Measurements from ENCODE around the gene TLR6. TPM values are rescaled to one million over a fixed set of nuclear protein-coding genes. Genes with fewer than 3 reads are reported as not detected.
A peak's percentile ranks its signal among the peaks of the same experiment; 100 is the strongest.

The TLR6 gene
- total and polyA plus RNA-seq, 7 experiments from 2014 or later: 1.00 to 8.8 (median 1.9) TPM; not detected in 2

GRCh38 chr4:38869511-38869910 lies 12.9 kb upstream of the TLR6 start:
- no peaks in the 10 kb centered on the region for H3K36me3 ChIP-seq (ENCODE audit: control insufficient read depth in 2 of 3, insufficient read depth in 3 of 3, low read length in 3 of 3)
- no peaks in the 10 kb centered on the region for H3K4me1 ChIP-seq (ENCODE audit: control insufficient read depth in 2 of 2, insufficient read depth in 2 of 2, low read length in 2 of 2)
- ATAC-seq: no peak
- H3K36me3 Mint-ChIP-seq: no peaks in the 10 kb centered on the region
- H3K27me3 Mint-ChIP-seq: peaks cover 0 to 25% (median 16%) of the 10 kb centered on the region in 5 donors
- no peak for DNase-seq
- H3K27me3 ChIP-seq (ENCODE audit: control insufficient read depth in 2 of 2, insufficient read depth in 2 of 2, low read length in 2 of 2): no peaks in the 10 kb centered on the region
- ChIA-PET POLR2A (no interaction called here), CTCF (interaction anchor here (0.6 kb wide), 1 partner anchor 747 kb away, joined by 3 read pairs; no protein-coding TSS in a partner anchor)
- H3K4me3 Mint-ChIP-seq: peak overlapping the region in 2 of 10 donors; percentile 9 to 66
- H3K9me3 ChIP-seq (ENCODE audit: control insufficient read depth in 2 of 3, low read length in 3 of 3): no peaks in the 10 kb centered on the region
- no peak overlapping the region for H3K4me3 ChIP-seq (ENCODE audit: low read length)
- H3K27ac Mint-ChIP-seq: no peak overlapping the region
- intact Hi-C loops (cut with micrococcal nuclease): no loop called here
- H3K4me1 Mint-ChIP-seq: peaks cover 5 to 24% (median 20%) of the 10 kb centered on the region in 7 donors
- peaks cover 0 to 5% (median 0%) of the 10 kb centered on the region in 11 donors for H3K9me3 Mint-ChIP-seq
- no peak overlapping the region for H3K27ac ChIP-seq (ENCODE audit: low read depth, low read length)

DNA sequence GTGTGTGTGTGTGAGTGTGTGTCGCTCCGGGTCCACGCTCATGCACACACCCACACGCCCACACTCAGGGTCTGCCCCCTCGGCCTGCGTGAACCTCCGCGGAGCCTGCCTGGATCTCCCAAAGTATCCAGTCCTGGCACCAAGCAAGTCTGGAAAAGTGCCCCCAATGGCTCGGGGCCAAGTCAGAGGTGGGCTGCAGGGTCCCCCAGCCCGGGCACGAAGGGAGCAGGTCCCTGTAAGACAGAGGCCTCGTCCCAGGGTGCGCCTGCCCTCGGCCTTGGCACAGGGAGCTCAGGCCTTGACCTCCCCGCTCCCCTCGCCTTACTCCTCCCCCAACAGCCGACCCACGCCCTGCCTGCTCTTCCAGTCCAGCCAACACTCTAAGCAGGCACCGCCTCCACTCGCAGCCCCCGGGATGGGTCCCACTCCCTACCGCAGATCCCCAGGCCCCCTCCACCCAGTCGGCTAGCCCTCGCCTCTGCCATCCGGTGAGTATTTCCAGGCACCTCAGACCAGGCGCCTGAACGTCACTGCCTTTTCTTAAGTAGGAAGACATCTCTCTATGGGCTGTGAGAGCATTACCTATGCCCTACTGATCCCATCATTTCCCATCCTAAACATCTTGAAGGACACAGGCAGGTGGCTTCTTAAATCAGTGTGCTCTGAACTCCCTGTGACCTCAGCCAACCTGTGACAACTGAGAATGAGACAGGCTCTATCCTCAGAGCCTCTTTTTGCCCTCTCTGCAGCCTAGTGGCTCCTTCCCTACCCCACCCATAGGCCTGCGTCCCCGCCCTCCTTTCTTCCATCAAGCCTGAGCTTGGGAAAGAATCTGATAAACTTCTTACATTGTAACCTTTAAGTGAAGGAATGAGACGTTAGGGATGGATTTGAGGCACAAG lies 11.7 kb upstream of the TLR6 start:
- ATAC-seq: no peak
- no peak overlapping the region for H3K27ac ChIP-seq (ENCODE audit: low read depth, low read length)
- ChIA-PET CTCF (no interaction called here), POLR2A (no interaction called here)
- H3K4me3 Mint-ChIP-seq: peak overlapping the region; percentile 58 to 88 (median 76)
- intact Hi-C loops (cut with micrococcal nuclease): no loop called here
- H3K4me1 ChIP-seq (ENCODE audit: control insufficient read depth in 2 of 2, insufficient read depth in 2 of 2, low read length in 2 of 2): no peaks in the 10 kb centered on the region
- H3K9me3 Mint-ChIP-seq: peaks cover 0 to 5% (median 0%) of the 10 kb centered on the region in 11 donors
- peaks cover 0 to 25% (median 17%) of the 10 kb centered on the region in 5 donors for H3K27me3 Mint-ChIP-seq
- no peaks in the 10 kb centered on the region for H3K36me3 ChIP-seq (ENCODE audit: control insufficient read depth in 2 of 3, insufficient read depth in 3 of 3, low read length in 3 of 3)
- no peaks in the 10 kb centered on the region for H3K27me3 ChIP-seq (ENCODE audit: control insufficient read depth in 2 of 2, insufficient read depth in 2 of 2, low read length in 2 of 2)
- no peak overlapping the region for H3K4me3 ChIP-seq (ENCODE audit: low read length)
- DNase-seq: no peak
- H3K27ac Mint-ChIP-seq: peak overlapping the region in 4 of 9 donors; percentile 8 to 67 (median 23)
- H3K36me3 Mint-ChIP-seq: peaks cover 0 to 2% (median 0%) of the 10 kb centered on the region in 5 donors
- no peaks in the 10 kb centered on the region for H3K9me3 ChIP-seq (ENCODE audit: control insufficient read depth in 2 of 3, low read length in 3 of 3)
- H3K4me1 Mint-ChIP-seq: peaks cover 7 to 24% (median 20%) of the 10 kb centered on the region in 7 donors

DNA sequence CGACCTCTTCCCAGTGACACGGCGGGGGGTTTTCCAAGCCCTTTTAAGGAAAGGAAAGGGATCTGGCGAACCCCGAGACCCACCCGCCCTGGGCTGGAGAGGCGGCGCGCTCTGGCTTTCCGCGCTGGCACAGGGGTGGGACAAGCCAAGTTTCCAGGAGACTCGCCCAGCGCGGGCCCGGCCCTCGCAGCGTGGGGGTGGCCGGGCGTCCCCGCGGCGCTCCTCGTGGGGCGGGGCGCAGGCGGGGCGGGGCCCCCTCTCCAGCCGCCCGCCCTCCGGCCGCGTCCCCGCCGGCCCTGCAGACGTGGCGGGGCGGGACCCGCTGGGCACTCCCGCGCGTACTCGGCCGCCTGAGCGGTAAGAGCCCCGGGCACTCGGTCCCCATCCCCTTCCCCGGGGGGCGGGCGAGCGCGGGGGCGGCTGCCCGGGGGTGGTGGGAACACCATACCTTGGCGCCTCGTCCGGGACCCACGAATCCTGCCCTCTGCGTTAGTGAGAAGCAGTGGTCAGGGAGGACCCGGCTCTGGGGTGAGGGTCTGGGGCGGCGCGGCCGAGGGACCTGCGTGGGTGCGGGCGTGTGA lies 11.0 kb upstream of the TLR6 start, which contains the start of gene FAM114A1:
Gene FAM114A1 (plus strand): TSS at position 329 of the 581 bp plus-strand sequence. CDS start 10,273 bp downstream, outside the sequence.
- Mint-ChIP-seq H3K36me3 (peaks cover 0 to 2% (median 0%) of the 10 kb centered on the region in 5 donors), H3K27ac (peak within 1 kb of the TSS in 4 of 9 donors; percentile 8 to 67 (median 30)), H3K4me1 (peaks cover 11 to 24% (median 21%) of the 10 kb centered on the region in 7 donors), H3K9me3 (peaks cover 0 to 5% (median 0%) of the 10 kb centered on the region in 11 donors), H3K4me3 (peak within 1 kb of the TSS; percentile 68 to 88 (median 81)), H3K27me3 (peaks cover 0 to 25% (median 17%) of the 10 kb centered on the region in 5 donors)
- Histone ChIP-seq H3K36me3 (ENCODE audit: control insufficient read depth in 2 of 3, insufficient read depth in 3 of 3, low read length in 3 of 3) (no peaks in the 10 kb centered on the region), H3K27ac (ENCODE audit: low read depth, low read length) (no peak within 1 kb of the TSS), H3K4me3 (ENCODE audit: low read length) (peak within 1 kb of the TSS; percentile 14), H3K9me3 (ENCODE audit: control insufficient read depth in 2 of 3, low read length in 3 of 3) (no peaks in the 10 kb centered on the region), H3K27me3 (ENCODE audit: control insufficient read depth in 2 of 2, insufficient read depth in 2 of 2, low read length in 2 of 2) (no peaks in the 10 kb centered on the region), H3K4me1 (ENCODE audit: control insufficient read depth in 2 of 2, insufficient read depth in 2 of 2, low read length in 2 of 2) (no peaks in the 10 kb centered on the region)
- DNase-seq (peak in 3 of 9 donors; percentile 10 to 61 (median 31)), ATAC-seq (peak; percentile 91)
- ChIA-PET CTCF (no interaction called here), POLR2A (no interaction called here)
- intact Hi-C loops (cut with micrococcal nuclease): no loop called here

DNA sequence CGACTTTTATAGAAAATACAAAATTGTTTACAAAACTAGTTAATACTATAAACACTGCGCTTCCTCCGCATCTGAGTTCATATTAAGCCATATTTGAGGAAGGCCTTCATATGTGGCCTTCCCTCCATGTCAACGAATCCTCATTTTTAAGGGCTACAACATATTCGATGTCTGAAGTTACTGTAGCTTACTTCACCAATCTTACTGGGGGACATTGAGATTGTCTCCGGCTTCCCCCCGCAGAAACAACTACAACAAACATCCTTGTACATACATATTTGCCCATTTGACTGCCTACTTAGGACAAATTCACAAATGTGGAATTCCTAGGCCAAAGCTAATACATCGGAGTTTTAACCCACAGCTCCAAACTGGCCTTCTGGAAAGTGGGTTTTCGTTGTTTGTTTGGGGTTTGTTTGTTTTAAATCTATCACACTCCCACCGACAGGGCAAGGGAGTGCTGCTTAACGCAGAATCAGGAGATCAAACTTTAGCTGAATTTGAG lies 10.4 kb upstream of the TLR6 start:
- Mint-ChIP-seq H3K4me1 (peaks cover 11 to 24% (median 22%) of the 10 kb centered on the region in 7 donors), H3K9me3 (peaks cover 0 to 5% (median 0%) of the 10 kb centered on the region in 11 donors), H3K27ac (peak overlapping the region in 1 of 9 donors; percentile 40), H3K36me3 (peaks cover 0 to 2% (median 0%) of the 10 kb centered on the region in 5 donors), H3K27me3 (peaks cover 0 to 25% (median 17%) of the 10 kb centered on the region in 5 donors), H3K4me3 (peak overlapping the region; percentile 68 to 83 (median 76))
- no peaks in the 10 kb centered on the region for H3K9me3 ChIP-seq (ENCODE audit: control insufficient read depth in 2 of 3, low read length in 3 of 3)
- intact Hi-C loops (cut with micrococcal nuclease): no loop called here
- no peaks in the 10 kb centered on the region for H3K4me1 ChIP-seq (ENCODE audit: control insufficient read depth in 2 of 2, insufficient read depth in 2 of 2, low read length in 2 of 2)
- DNase-seq: no peak
- H3K4me3 ChIP-seq (ENCODE audit: low read length): peak overlapping the region; percentile 14
- CTCF ChIA-PET: no interaction called here
- no peak overlapping the region for H3K27ac ChIP-seq (ENCODE audit: low read depth, low read length)
- no peaks in the 10 kb centered on the region for H3K27me3 ChIP-seq (ENCODE audit: control insufficient read depth in 2 of 2, insufficient read depth in 2 of 2, low read length in 2 of 2)
- H3K36me3 ChIP-seq (ENCODE audit: control insufficient read depth in 2 of 3, insufficient read depth in 3 of 3, low read length in 3 of 3): no peaks in the 10 kb centered on the region
- ATAC-seq: no peak
- POLR2A ChIA-PET: no interaction called here

DNA sequence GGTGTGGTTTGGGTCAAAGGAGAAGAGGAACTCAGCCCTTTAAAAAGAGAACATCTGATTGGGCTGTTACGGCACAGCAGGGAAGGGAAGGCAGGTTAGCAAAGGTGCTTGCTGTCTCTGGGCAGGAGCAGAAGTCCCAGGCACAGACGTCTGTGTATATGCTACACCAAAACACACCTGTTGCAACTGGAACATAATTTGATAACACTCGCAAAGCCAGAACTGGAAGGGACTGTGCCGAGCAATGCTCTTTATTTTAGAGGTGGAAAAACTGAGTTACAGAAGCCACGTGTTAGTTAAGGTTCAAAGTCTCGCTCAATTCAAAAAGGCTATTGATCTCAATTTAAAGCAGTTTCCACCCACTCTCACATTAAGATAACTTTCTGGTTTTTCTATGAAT lies 8.8 kb upstream of the TLR6 start:
- H3K4me3 ChIP-seq (ENCODE audit: low read length): no peak overlapping the region
- ChIA-PET CTCF (interaction anchor here (0.7 to 1.4 kb wide), 2 partner anchors 106 to 810 kb away, joined by 4 to 5 read pairs; no protein-coding TSS in a partner anchor), POLR2A (no interaction called here)
- ATAC-seq (no peak), DNase-seq (no peak)
- Mint-ChIP-seq H3K9me3 (peaks cover 0 to 7% (median 0%) of the 10 kb centered on the region in 11 donors), H3K4me3 (peak overlapping the region in 7 of 10 donors; percentile 1 to 55 (median 17)), H3K27ac (peak overlapping the region in 3 of 9 donors; percentile 12 to 43 (median 23)), H3K36me3 (peaks cover 0 to 2% (median 0%) of the 10 kb centered on the region in 5 donors), H3K4me1 (peaks cover 18 to 38% (median 31%) of the 10 kb centered on the region in 7 donors), H3K27me3 (peaks cover 0 to 34% (median 17%) of the 10 kb centered on the region in 5 donors)
- no peak overlapping the region for H3K27ac ChIP-seq (ENCODE audit: low read depth, low read length)
- H3K4me1 ChIP-seq (ENCODE audit: control insufficient read depth in 2 of 2, insufficient read depth in 2 of 2, low read length in 2 of 2): no peaks in the 10 kb centered on the region
- intact Hi-C loops (cut with micrococcal nuclease): no loop called here
- no peaks in the 10 kb centered on the region for H3K9me3 ChIP-seq (ENCODE audit: control insufficient read depth in 2 of 3, low read length in 3 of 3)
- no peaks in the 10 kb centered on the region for H3K36me3 ChIP-seq (ENCODE audit: control insufficient read depth in 2 of 3, insufficient read depth in 3 of 3, low read length in 3 of 3)
- H3K27me3 ChIP-seq (ENCODE audit: control insufficient read depth in 2 of 2, insufficient read depth in 2 of 2, low read length in 2 of 2): no peaks in the 10 kb centered on the region

DNA sequence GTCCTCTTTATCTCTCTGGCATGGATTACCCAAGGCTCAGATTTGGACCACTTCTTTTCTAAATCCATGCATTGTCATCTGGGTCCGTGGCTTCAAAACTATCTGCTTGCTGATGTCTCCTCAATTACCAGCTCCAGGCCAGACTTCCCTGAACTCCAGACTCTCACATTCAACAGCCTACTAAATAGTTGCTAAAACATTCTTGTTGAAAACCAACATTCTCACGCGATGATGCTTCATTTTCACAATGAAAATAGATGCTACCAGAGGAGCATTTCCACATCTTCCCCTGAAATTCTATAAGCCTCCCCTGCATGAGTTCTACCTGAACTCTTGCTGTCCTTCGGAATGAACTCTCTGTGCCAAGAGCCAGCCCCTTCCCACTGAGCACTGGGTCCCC lies 5.2 kb upstream of the TLR6 start:
- H3K27me3 ChIP-seq (ENCODE audit: control insufficient read depth in 2 of 2, insufficient read depth in 2 of 2, low read length in 2 of 2): no peaks in the 10 kb centered on the region
- Mint-ChIP-seq H3K9me3 (peaks cover 0 to 3% (median 0%) of the 10 kb centered on the region in 11 donors), H3K4me3 (peak overlapping the region in 1 of 10 donors; percentile 30), H3K27ac (peak overlapping the region in 3 of 9 donors; percentile 3 to 51 (median 50)), H3K27me3 (peaks cover 0 to 24% (median 8%) of the 10 kb centered on the region in 5 donors), H3K4me1 (peaks cover 26 to 48% (median 41%) of the 10 kb centered on the region in 7 donors), H3K36me3 (peaks cover 0 to 2% (median 0%) of the 10 kb centered on the region in 5 donors)
- ATAC-seq (no peak), DNase-seq (no peak)
- intact Hi-C loops (cut with micrococcal nuclease): loop anchor here (1.0 kb wide), 1 partner anchor 102 kb away; no protein-coding TSS in a partner anchor
- H3K4me1 ChIP-seq (ENCODE audit: control insufficient read depth in 2 of 2, insufficient read depth in 2 of 2, low read length in 2 of 2): peaks cover 0 to 20% of the 10 kb centered on the region in 2 donors
- no peaks in the 10 kb centered on the region for H3K9me3 ChIP-seq (ENCODE audit: control insufficient read depth in 2 of 3, low read length in 3 of 3)
- H3K36me3 ChIP-seq (ENCODE audit: control insufficient read depth in 2 of 3, insufficient read depth in 3 of 3, low read length in 3 of 3): no peaks in the 10 kb centered on the region
- no peak overlapping the region for H3K27ac ChIP-seq (ENCODE audit: low read depth, low read length)
- POLR2A ChIA-PET: no interaction called here
- no peak overlapping the region for H3K4me3 ChIP-seq (ENCODE audit: low read length)
- CTCF ChIA-PET: interaction anchor here (0.5 to 4.3 kb wide), 5 partner anchors 75 to 126 kb away, joined by 3 to 47 read pairs (median 4); partner anchors contain the start of gene TLR10

Data from naive thymus-derived CD4-positive, alpha-beta T cell (primary cell).